Activated CD4-positive, alpha-beta T cell treated with anti-CD3 and anti-CD28 coated beads, Interleukin-2, amount 50 U/mL, for 1 hour (primary cell): ENCODE measurements around the gene ZSCAN5C.
"Not testable (repeated sequence)": the region's sequence is repeated elsewhere in the genome, so short reads cannot be mapped to it uniquely, and the experiment has no call there.

Experiments used
- DNase-seq: peaks from one replicate; pipeline ENCODE4 v3.0.0-alpha.2; 2020

The ZSCAN5C gene

DNA sequence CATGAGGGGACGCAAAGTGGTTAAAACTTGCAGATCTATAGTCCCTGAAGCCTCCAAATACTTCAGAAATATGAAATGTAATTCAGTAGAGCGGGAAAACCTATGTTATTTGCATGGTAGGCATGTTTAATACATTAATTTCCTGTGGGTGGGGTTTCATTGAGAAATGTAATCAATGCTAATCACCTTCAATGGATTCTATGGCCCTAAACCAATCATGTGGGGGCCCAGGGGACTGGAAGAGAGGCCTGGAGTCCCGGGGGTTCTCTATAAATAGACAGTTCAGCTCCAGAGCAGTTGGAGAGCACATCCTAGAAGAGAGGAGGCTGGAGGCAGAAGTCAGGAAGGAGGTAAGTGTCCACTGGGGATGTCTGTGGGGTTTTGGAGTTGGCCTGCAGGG is at the start of gene ZSCAN5C:
ZSCAN5C (plus strand) TSS at position 301 of the 400 bp plus-strand sequence. CDS start 3,641 bp downstream, outside the sequence.
- DNase-seq: no peak

DNA sequence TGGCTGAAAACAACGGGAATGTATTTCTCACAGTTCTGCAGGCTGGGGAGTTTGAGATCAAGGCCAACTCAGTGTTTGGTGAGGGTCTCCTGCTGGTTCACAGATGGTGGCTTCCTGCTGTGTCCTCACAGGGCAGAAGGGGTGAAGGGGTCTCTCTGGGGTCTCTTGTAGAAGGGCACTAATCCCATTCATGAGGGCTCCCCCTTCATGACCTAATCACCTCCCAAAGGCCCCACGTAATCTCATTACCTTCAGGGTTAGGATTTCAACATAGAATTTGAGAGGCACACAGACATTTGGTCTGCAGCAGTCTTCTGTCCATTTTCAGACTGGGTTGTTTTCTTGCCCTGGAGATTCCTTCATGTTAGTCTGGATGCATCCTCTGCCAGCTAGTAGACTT is 49.4 kb upstream of the ZSCAN5C start:
- DNase-seq: no peak

- no peak for DNase-seq
Observed at GRCh38 chr19:56153507-56153906, 48.6 kb upstream of the ZSCAN5C start.

DNA sequence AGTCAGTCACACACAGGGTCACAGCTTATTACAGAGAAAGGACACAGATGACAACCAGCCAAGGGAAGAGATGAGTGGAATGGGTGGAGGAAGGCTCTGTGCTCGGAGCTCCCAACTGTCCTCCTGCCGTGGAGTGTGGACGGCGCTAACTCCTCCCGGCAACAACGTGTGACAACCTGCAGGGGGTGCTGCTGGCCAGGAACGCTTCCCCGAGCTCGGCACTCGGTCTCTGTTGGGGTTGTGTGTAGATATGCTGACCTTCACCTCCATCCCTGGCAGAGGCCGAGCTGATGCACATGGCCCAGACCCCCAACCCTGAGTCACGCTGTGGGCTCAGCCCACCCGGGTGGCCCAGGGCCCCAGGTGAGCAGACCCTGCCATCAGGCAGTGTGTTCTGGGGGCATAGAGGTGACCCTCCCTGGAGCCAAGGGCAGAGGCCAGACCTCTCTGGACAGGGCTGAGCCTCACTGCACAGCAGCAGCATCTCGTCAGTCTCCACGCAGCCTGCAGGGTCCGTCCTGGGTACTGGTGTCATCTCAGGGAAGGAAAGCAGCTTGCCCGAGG is 46.9 kb upstream of the ZSCAN5C start:
- peak; percentile 4 for DNase-seq

- no peak for DNase-seq
Observed at GRCh38 chr19:56156768-56157167, 45.3 kb upstream of the ZSCAN5C start.

GRCh38 chr19:56158170-56158757 is 43.8 kb upstream of the ZSCAN5C start:
- no peak for DNase-seq

- no peak for DNase-seq
Observed at GRCh38 chr19:56159009-56159559, 43.0 kb upstream of the ZSCAN5C start.

- DNase-seq: no peak
Observed at GRCh38 chr19:56159622-56160271, 42.3 kb upstream of the ZSCAN5C start.

- no peak for DNase-seq
Observed at GRCh38 chr19:56161534-56161933, 40.5 kb upstream of the ZSCAN5C start.

DNA sequence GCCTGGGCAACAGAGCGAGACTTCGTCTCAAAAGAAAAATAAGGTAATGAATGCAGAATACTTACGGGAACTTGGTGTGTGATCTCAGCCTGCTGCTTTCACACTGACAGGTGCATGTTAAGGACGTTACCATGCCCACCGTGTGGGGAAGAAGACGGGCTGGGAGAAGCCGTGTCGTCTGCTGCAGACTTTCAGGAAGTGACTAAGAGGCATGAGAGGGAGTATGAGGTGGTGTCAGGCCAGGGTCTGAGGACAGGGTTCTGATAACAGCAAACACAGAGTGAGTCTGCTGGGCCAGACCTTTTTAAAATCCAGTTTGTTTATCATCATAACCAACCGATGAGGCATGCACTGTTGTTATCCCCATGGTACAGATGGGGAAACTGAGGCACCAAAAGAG is 39.8 kb upstream of the ZSCAN5C start:
- DNase-seq: no peak

GRCh38 chr19:56163097-56163496 is 39.0 kb upstream of the ZSCAN5C start:
- no peak for DNase-seq

GRCh38 chr19:56167064-56167578 is 35.0 kb upstream of the ZSCAN5C start:
- no peak for DNase-seq

DNA sequence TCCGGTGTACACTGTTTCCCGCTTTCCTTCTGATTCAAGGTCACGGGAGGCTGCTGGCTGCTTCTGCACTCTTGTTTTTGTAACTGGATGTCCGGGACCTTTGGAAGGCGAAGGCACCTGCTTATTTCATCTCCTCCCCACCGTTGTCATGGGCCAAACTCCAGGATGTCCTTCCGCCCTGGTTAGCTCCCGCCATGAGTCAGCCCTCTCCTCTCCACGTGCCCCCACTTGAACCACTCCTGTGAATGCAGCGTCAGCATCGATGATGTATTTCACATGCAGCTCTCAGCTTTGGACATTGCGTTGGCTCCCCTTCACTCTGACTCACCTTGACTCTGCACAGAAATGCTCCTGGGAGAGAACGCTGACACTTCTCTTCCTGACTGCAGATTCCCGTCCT is 31.8 kb upstream of the ZSCAN5C start:
- no peak for DNase-seq

DNA sequence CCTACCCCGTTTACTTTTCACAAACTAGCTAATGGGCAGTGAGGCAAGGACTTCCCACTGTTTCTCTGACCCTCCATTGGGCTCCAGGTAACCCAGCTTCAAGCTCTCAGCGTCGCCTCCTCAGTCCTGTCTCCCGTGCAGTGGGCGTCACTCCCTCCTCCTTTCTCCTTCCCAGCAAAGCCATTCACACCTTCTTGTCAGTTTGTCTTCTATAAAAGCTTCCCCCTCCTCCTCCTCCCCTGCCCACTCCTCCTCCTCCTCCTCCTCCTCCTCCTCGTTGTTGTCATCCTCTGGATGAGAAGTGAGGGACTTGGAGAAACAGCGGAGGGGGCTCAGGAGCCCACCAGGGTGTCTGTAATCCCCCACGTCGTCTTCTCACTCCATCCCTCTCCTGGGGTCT is 28.0 kb upstream of the ZSCAN5C start:
- no peak for DNase-seq

DNA sequence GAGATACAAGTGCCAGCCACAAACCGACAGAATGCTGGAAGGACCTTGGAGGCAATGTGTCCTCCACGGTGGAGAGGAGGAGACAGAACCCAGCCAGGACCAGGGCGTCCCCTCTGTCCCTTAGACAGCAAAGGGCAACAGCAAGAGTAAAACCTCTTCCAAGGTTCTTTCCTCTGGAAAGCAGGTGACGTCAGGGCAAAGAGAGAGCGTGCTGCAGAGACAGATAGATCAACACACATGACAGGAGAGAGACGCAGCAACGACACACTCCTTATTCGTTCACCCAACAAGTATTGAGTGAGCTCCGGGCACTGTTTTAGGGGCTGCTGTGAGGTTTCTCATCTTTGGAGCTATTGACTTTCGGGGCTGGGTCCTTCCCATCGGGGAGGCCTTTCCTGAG is 27.5 kb upstream of the ZSCAN5C start:
- DNase-seq: no peak

DNA sequence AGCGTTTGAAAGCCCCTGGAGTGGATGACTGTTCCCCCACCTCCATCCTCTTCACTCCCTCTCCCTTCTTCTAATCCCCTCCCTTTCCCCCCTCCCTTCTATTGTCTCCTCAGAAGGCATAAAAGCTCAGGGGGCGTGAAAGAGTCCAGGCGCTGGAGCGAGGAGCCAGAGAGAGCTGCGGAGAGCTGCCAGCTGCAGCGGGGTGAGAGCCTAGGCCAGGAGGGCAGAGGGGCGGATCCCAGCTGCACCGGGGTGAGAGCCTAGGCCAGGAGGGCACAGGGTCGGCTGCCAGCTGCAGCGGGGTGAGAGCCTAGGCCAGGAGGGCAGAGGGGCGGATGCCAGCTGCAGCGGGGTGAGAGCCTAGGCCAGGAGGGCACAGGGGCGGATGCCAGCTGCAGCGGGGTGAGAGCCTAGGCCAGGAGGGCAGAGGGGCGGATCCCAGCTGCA is 26.2 kb upstream of the ZSCAN5C start, which contains the start of gene GALP:
GALP (plus strand) TSS at position 148 of the 447 bp plus-strand sequence. CDS start 1,101 bp downstream, outside the sequence.
- not testable (repeated sequence) for DNase-seq

DNA sequence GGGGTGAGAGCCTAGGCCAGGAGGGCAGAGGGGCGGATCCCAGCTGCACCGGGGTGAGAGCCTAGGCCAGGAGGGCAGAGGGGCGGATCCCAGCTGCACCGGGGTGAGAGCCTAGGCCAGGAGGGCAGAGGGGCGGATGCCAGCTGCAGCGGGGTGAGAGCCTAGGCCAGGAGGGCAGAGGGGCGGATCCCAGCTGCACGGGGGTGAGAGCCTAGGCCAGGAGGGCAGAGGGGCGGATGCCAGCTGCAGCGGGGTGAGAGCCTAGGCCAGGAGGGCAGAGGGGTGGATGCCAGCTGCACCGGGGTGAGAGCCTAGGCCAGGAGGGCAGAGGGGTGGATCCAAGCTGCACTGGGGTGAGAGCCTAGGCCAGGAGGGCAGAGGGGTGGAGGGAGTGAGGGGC is 25.8 kb upstream of the ZSCAN5C start:
- DNase-seq: not testable (repeated sequence)

DNA sequence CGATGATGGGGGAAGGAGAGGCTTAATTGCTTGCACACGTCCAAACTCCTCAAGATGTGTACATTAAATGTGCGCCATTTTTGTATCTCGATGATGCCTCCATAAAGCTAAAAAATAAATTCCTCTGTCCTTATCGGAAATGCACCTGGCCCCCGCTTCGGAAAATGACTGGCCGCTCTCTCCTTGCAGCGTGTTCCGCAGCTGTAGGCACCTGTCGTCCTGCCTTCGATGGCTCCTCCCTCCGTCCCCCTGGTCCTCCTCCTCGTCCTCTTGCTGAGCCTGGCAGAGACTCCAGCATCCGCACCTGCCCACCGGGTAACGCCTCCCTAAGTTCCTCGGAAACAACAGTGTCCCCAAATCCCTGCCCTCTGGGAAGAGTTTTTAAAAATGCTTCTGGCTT is 25.2 kb upstream of the ZSCAN5C start:
- no peak for DNase-seq

DNA sequence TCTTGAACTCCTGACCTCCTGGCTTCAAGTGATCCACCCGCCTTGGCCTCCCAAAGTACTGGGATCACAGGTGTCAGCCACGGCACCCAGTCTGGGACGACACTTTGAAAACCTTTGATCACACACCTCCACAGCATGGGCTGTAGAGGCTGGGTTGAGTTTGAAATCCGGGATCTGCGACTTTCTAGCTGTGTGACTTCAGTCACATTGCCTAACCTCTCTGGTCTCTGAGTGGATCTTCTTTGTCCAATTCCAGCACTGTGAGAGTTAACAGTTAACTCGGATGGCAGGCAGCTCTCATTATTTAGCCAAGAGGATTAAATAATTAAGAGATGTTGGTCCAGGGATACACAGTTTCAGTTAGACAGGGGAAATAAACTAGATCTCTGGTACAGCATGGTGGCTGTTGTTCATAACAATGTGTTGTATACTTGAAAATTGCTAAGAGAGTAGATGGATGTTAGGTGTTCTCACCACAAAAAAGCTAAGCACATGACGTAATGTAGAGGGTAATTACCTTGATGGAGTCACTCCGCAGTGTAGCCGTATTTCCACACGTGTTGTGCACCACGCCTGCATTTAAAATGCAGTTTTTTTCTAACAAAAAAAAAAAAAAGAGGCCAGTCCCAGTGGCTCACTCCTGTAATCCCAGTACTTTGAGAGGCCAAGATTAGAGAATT is 24.4 kb upstream of the ZSCAN5C start:
- DNase-seq: no peak

DNA sequence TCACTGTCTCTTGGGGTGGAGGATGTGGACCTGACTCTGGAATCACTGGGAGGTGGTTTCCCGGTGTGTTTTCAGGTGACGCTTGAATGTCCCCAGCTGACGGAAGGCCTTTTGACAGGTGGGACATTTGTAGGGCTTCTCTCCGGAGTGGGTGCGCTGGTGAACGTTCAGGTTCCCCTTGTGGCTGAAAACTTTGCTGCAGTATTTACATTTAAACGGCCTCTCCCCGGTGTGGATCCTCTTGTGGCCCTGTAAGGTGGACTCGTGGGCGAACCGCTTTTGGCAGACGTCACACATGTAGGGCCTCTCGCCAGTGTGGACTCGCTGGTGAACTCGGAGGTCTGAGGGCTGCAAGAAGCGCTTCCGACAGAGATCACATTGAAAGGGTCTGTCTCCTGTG is 12.3 kb upstream of the ZSCAN5C start:
- DNase-seq: no peak

DNA sequence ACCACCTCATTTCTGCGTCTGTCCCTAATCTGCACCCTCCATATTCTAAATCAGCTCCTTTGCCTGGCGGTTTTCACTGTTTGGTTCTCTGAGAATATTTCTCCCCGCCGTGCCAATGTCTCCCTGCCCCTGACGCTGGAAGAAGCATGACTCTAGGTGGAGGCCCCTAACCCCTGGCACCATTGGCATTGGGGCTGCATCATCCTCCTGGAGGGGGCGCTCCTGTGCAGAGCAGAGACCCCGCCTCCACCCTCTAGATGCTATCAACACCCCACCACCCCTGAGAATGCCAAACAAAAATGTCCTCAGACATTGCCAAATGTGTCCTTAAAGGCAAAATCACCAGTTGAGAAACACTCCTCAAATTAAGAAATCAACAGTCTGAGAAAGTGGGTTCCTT is 11.0 kb upstream of the ZSCAN5C start:
- DNase-seq: no peak

GRCh38 chr19:56191711-56192110 is 10.4 kb upstream of the ZSCAN5C start:
- no peak for DNase-seq

- no peak for DNase-seq
Observed at GRCh38 chr19:56193981-56194640, 8.0 kb upstream of the ZSCAN5C start.
